K562 (cell line): ENCODE results near the gene KRTAP6-1. TPM values are rescaled to one million over a fixed set of nuclear protein-coding genes. Genes with fewer than 3 reads are reported as not detected.

ENCODE experiments used
- ATAC-seq: fragments of 200-7000 bp; cut with Tn5 transposase; 3 replicates; pipeline ENCODE4 v1.9.1; 2020; ENCODE audit warnings: moderate library complexity
- BruUV-seq: library from RNA; stranded (reverse); fragments of 400-500 nt; replicated peaks from 2 replicates; lab custom pipeline; 2021; lab: Mats Ljungman, UMichigan
- CTCF ChIA-PET: fragments of 300-600 bp; formaldehyde crosslinking; extraction: SDS; loops from one replicate; lab custom pipeline; 2021; ENCODE audit warnings: low intra/inter-chr PET ratio; lab: Yijun Ruan, JAX
- POLR2A ChIA-PET: fragments of 300-600, 350-650 bp; sonication (Branson Sonifier 250); formaldehyde crosslinking; extraction: SDS; loops from one replicate; lab custom pipeline; 2021; ENCODE audit warnings: antibody characterized with exemption, inconsistent platforms; lab: Yijun Ruan, JAX
- DNase-seq, 4 experiments: peaks; one replicate each; pipeline versions ENCODE4 v3.0.0 to v3.0.0-alpha.2; 2011 to 2018; ENCODE audit warnings: low spot score in 3 of 4, mixed read lengths in 3 of 4; ENCODE audit errors: extremely low read depth in 1 of 4
- FAIRE-seq: peaks from 2 replicates; lab custom pipeline; 2011; peaks lifted over from hg19 to GRCh38; lab: Jason Lieb, UNC
- H2AFZ ChIP-seq: 2 replicates; pipeline ENCODE4 v1.6.0; 2011; ENCODE audit warnings: low read depth, low read length, control low read depth, inconsistent platforms
- H3K27ac ChIP-seq: fragments of 200-600 bp; 3 replicates; pipeline ENCODE4 v1.8.0; 2011; ENCODE audit warnings: low read depth, mild to moderate bottlenecking, control low read depth, inconsistent platforms, low read length, moderate library complexity, mixed read lengths; ENCODE audit errors: extremely low read depth
- H3K27me3 ChIP-seq, 2 experiments: fragments of 300-600 bp in 1 of 2; 2 replicates in 1 of 2; 3 replicates in 1 of 2; pipeline versions ENCODE4 v1.6.0 to v1.8.0; 2011; ENCODE audit warnings: inconsistent platforms in 2 of 2, low read length in 2 of 2, mild to moderate bottlenecking in 1 of 2, mixed read lengths in 1 of 2, moderate library complexity in 1 of 2; ENCODE audit not compliant: control insufficient read depth in 2 of 2, insufficient read depth in 2 of 2
- H3K36me3 ChIP-seq: fragments of 300-600 bp; 3 replicates; pipeline ENCODE4 v1.8.0; 2011; ENCODE audit warnings: mild to moderate bottlenecking, low read length, inconsistent platforms; ENCODE audit not compliant: control insufficient read depth, insufficient read depth
- H3K4me1 ChIP-seq, 2 experiments: fragments of 200-600 bp in 1 of 2; replicated peaks in 1 of 2; 2 replicates in 1 of 2; 3 replicates in 1 of 2; pipeline versions ENCODE4 v1.5.1 to v1.8.0; 2011; ENCODE audit warnings: inconsistent platforms in 2 of 2, low read length in 2 of 2, mild to moderate bottlenecking in 1 of 2, mixed read lengths in 1 of 2, moderate library complexity in 1 of 2; ENCODE audit not compliant: control insufficient read depth in 2 of 2, insufficient read depth in 2 of 2
- H3K4me2 ChIP-seq: 2 replicates; pipeline ENCODE4 v1.6.1; 2011; ENCODE audit warnings: low read length, control low read depth, inconsistent platforms, mixed read lengths; ENCODE audit not compliant: insufficient read depth
- H3K4me3 ChIP-seq: fragments of 200-600 bp; sonication (generic), shearing (Covaris generic); 2 replicates; pipeline ENCODE4 v1.5.1; 2016; ENCODE audit warnings: control low read depth, inconsistent platforms
- H3K79me2 ChIP-seq: fragments of 200-600 bp; 3 replicates; pipeline ENCODE4 v1.8.0; 2011; ENCODE audit warnings: low read length, inconsistent platforms; ENCODE audit not compliant: control insufficient read depth, insufficient read depth
- H3K9ac ChIP-seq, 2 experiments: 2 replicates each; pipeline versions ENCODE4 v1.6.0 to v1.6.1; 2011; ENCODE audit warnings: low read depth in 2 of 2, low read length in 2 of 2, control low read depth in 1 of 2, inconsistent platforms in 1 of 2, mild to moderate bottlenecking in 1 of 2, mixed read lengths in 1 of 2; ENCODE audit not compliant: insufficient read depth in 1 of 2
- H3K9me1 ChIP-seq: one replicate; pipeline ENCODE4 v1.6.0; 2011; ENCODE audit warnings: inconsistent platforms, mild to moderate bottlenecking, low read length, moderate library complexity; ENCODE audit not compliant: control insufficient read depth, insufficient read depth
- H3K9me3 ChIP-seq: replicated peaks from 2 replicates; pipeline ENCODE4 v1.5.1; 2011; ENCODE audit warnings: low read depth, low read length, inconsistent platforms; ENCODE audit not compliant: control insufficient read depth, insufficient read depth
- H4K20me1 ChIP-seq: replicated peaks from 2 replicates; pipeline ENCODE4 v1.6.1; 2011; ENCODE audit warnings: low read length, inconsistent platforms, mixed read lengths; ENCODE audit not compliant: control insufficient read depth, insufficient read depth
- KAT2B ChIP-seq: IDR thresholded peaks from one replicate; pipeline ENCODE4 v1.6.1; 2012; ENCODE audit warnings: low read depth, mild to moderate bottlenecking, control low read depth, inconsistent platforms, low read length, moderate library complexity
- MTF1 ChIP-seq: fragments of 250-450 bp; sonication (Bioruptor Pico); IDR thresholded peaks from 2 replicates; pipeline ENCODE4 v1.9.0; 2021; ENCODE audit warnings: moderate library complexity, mild to moderate bottlenecking, inconsistent platforms, borderline replicate concordance
- NFIX ChIP-seq: fragments of 250-450 bp; sonication (Bioruptor Pico); IDR thresholded peaks from 2 replicates; pipeline ENCODE4 v1.4.0; 2020; ENCODE audit warnings: low read depth, mild to moderate bottlenecking, moderate library complexity
- NR4A1 ChIP-seq, 2 experiments: fragments of 250-450 bp in 1 of 2; fragments of 450-650 bp in 1 of 2; sonication (Bioruptor Pico) in 1 of 2; IDR thresholded peaks; 2 replicates each; pipeline versions ENCODE4 v1.4.0 to v1.6.1; 2016 to 2020; ENCODE audit warnings: mild to moderate bottlenecking in 2 of 2, missing compliant biosample characterization in 1 of 2, missing genetic modification characterization in 1 of 2, moderate library complexity in 1 of 2
- PTRF ChIP-seq: fragments of 450-650 bp; IDR thresholded peaks from 2 replicates; pipeline ENCODE4 v1.6.1; 2016; ENCODE audit warnings: mild to moderate bottlenecking, missing genetic modification characterization, missing compliant biosample characterization
- RFX5 ChIP-seq: IDR thresholded peaks from 2 replicates; pipeline ENCODE4 v1.6.1; 2011; ENCODE audit warnings: low read depth, mild to moderate bottlenecking, improper control_type of control experiment, low read length
- SIN3B ChIP-seq: fragments of 450-650 bp; IDR thresholded peaks from 2 replicates; pipeline ENCODE4 v1.6.1; 2017; ENCODE audit warnings: low read depth, mild to moderate bottlenecking, moderate library complexity
- SIX5 ChIP-seq, 2 experiments: IDR thresholded peaks; 2 replicates each; pipeline ENCODE4 v1.6.1; 2011; ENCODE audit warnings: low read length in 2 of 2, borderline replicate concordance in 1 of 2, low read depth in 1 of 2, mild to moderate bottlenecking in 1 of 2, moderate library complexity in 1 of 2; ENCODE audit not compliant: insufficient read depth in 1 of 2
- SMAD1 ChIP-seq: fragments of 150-350 bp; IDR thresholded peaks from 2 replicates; pipeline ENCODE4 v1.6.1; 2014; ENCODE audit warnings: low read length, low read depth; ENCODE audit not compliant: partially characterized antibody
- SMARCA4 ChIP-seq: fragments of 450-650 bp; IDR thresholded peaks from 2 replicates; pipeline ENCODE4 v1.6.1; 2016
- TBL1XR1 ChIP-seq, 2 experiments: IDR thresholded peaks; 2 replicates each; pipeline ENCODE4 v1.6.1; 2012; ENCODE audit warnings: improper control_type of control experiment in 2 of 2, low read length in 2 of 2, mild to moderate bottlenecking in 1 of 2
- TBP ChIP-seq: optimal IDR thresholded peaks from 2 replicates; pipeline ENCODE3; 2011; ENCODE audit warnings: low read depth, low read length, improper control_type of control experiment
- WGBS: fragments of 100-300 bp; shearing (Covaris generic); methylation state at CpG from one replicate; pipeline ENCODE4 v1.1.6; 2016; ENCODE audit warnings: low coverage, mixed read lengths; ENCODE audit not compliant: insufficient coverage; ENCODE audit errors: missing lambda C conversion rate; 5-methylcytosine and 5-hydroxymethylcytosine counted together
- in situ Hi-C: fragments of 300-500 bp; cut with MboI; formaldehyde crosslinking; loops from 4 replicates; pipeline ENCODE4 v1.15.0; 2018; ENCODE audit warnings: inconsistent platforms, mixed read lengths
- intact Hi-C: fragments of 100-400 bp; cut with micrococcal nuclease; formaldehyde crosslinking; loops from 2 replicates; pipeline ENCODE4 v1.14.2; 2022
- polyA plus RNA-seq, 8 experiments: library from polyadenylated mRNA; depleted of rRNA in 4 of 8; stranded (reverse) in 5 of 8; unstranded in 3 of 8; fragments of >200 nt; fragmentation: Nextera tagmentation in 2 of 8; fragmentation: Illumina TruSeq in 1 of 8; extraction: Ambion mirVana in 2 of 8; extraction: Trizol in 1 of 8; gene quantifications; 2 replicates each; pipeline versions ENCODE4 v1.2.1 to v1.2.3, GENCODE V29; 2011 to 2014; ENCODE audit warnings: inconsistent platforms in 1 of 8, missing spikeins in 1 of 8
- total RNA-seq, 7 experiments: library from RNA; depleted of rRNA in 6 of 7; stranded (reverse); fragments of >200 nt in 6 of 7; fragmentation: Illumina TruSeq in 2 of 7; extraction: Trizol in 2 of 7; gene quantifications; 2 replicates each; pipeline versions ENCODE4 v1.2.1 to v1.2.3, GENCODE V29; 2011 to 2021; ENCODE audit warnings: low replicate concordance in 1 of 7
- TF ChIP-seq, protein P1 (sequence below): fragments of 450-650 bp; IDR thresholded peaks from 2 replicates; pipeline ENCODE4 v1.6.1; 2017; ENCODE audit warnings: mild to moderate bottlenecking, moderate library complexity
- TF ChIP-seq, protein P2 (sequence below): sonication (generic); formaldehyde crosslinking; IDR thresholded peaks from 2 replicates; pipeline ENCODE4 v1.8.0; 2022; ENCODE audit warnings: missing genetic modification reagents, mild to moderate bottlenecking, borderline replicate concordance
- TF ChIP-seq, protein P3 (sequence below): IDR thresholded peaks from 2 replicates; pipeline ENCODE4 v1.6.1; 2014; ENCODE audit warnings: antibody characterized with exemption

Gene KRTAP6-1
- total and polyA plus RNA-seq, 9 of the 15 experiments (the other 6 are each of a cell fraction or from before 2014, with no cell fraction given), result not detected

DNA sequence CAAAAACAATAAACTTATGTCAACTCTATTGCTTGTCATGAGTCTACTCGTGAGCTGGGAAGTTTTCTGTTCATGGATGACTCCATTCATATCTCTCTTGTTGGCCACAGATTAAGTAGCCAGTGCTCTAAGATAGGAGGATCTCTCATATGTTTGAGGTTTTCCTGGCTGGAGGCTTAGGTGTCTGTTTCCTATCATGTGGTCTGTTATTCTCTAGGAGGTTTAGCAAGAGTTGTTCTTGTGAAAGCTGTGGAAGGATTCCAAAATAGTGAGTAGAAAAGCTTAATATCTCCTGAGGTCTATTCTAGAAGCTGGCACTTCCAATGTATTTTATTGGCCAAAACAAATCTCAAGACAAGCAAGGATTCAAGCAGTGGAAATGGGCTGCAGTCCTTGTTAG, 15.5 kb upstream of the KRTAP6-1 start (continued):
- TF ChIP-seq MTF1 (CRISPR knock-in tag), result no peak
- no peak for TF ChIP-seq NFIX (CRISPR knock-in tag)
- TF ChIP-seq, protein P1, sequence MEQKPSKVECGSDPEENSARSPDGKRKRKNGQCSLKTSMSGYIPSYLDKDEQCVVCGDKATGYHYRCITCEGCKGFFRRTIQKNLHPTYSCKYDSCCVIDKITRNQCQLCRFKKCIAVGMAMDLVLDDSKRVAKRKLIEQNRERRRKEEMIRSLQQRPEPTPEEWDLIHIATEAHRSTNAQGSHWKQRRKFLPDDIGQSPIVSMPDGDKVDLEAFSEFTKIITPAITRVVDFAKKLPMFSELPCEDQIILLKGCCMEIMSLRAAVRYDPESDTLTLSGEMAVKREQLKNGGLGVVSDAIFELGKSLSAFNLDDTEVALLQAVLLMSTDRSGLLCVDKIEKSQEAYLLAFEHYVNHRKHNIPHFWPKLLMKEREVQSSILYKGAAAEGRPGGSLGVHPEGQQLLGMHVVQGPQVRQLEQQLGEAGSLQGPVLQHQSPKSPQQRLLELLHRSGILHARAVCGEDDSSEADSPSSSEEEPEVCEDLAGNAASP, result no peak
- TF ChIP-seq, protein P2, sequence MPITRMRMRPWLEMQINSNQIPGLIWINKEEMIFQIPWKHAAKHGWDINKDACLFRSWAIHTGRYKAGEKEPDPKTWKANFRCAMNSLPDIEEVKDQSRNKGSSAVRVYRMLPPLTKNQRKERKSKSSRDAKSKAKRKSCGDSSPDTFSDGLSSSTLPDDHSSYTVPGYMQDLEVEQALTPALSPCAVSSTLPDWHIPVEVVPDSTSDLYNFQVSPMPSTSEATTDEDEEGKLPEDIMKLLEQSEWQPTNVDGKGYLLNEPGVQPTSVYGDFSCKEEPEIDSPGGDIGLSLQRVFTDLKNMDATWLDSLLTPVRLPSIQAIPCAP (CRISPR knock-in tag), result no peak
- no peak for TF ChIP-seq PTRF (tag)
- TF ChIP-seq KAT2B, result no peak
- no peak for TF ChIP-seq TBP
- TF ChIP-seq SIX5 (IDR thresholded peaks at IDR 0.05; ENCODE audit: borderline replicate concordance in 1 of 2, insufficient read depth in 1 of 2, low read depth in 1 of 2, low read length in 2 of 2), result no peak

DNA sequence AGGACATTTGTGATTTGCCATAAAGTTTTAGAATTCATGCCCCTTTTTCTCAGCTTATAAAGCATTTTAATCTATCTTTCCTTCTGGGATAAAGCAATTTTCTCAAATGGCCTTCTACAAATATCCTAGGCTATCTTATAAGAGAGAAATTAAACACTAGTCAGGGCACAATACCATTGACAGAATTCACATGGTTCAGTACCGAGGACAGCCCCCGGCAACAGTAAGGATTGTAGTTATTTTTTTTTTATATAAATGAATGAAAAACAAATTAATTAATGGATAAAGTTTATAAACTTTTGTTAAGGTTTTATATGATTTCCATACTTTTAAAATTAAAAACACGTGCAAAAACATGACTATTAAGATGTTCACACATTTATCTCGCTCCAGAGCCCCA, 14.4 kb upstream of the KRTAP6-1 start:
- ChIA-PET POLR2A (no interaction called here), CTCF (no interaction called here)
- no peaks in the 10 kb centered on the region for H3K27me3 ChIP-seq
- no peak overlapping the region for H3K9ac ChIP-seq
- intact Hi-C loops (no loop called here), in situ Hi-C loops (no loop called here)
- no peak overlapping the region for H3K27ac ChIP-seq
- no peaks in the 10 kb centered on the region for H3K9me1 ChIP-seq
- TF ChIP-seq SMARCA4, result no peak
- TF ChIP-seq SIN3B, result no peak
- no peak for TF ChIP-seq TBL1XR1 (IDR thresholded peaks at IDR 0.05; ENCODE audit: low read length in 2 of 2)
- TF ChIP-seq, protein P3, sequence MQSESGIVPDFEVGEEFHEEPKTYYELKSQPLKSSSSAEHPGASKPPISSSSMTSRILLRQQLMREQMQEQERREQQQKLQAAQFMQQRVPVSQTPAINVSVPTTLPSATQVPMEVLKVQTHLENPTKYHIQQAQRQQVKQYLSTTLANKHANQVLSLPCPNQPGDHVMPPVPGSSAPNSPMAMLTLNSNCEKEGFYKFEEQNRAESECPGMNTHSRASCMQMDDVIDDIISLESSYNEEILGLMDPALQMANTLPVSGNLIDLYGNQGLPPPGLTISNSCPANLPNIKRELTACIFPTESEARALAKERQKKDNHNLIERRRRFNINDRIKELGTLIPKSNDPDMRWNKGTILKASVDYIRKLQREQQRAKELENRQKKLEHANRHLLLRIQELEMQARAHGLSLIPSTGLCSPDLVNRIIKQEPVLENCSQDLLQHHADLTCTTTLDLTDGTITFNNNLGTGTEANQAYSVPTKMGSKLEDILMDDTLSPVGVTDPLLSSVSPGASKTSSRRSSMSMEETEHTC, result no peak
- no peak for TF ChIP-seq SIX5 (IDR thresholded peaks at IDR 0.05; ENCODE audit: borderline replicate concordance in 1 of 2, insufficient read depth in 1 of 2, low read depth in 1 of 2, low read length in 2 of 2)
- no peak for TF ChIP-seq SMAD1
- TF ChIP-seq NR4A1 (CRISPR knock-in tag; IDR thresholded peaks at IDR 0.05), result no peak
- TF ChIP-seq NR4A1 (tag; IDR thresholded peaks at IDR 0.05), result no peak
- TF ChIP-seq RFX5, result no peak
- no peak for ATAC-seq
- FAIRE-seq, result no peak
- no peak for DNase-seq
- H3K9me3 ChIP-seq, result no peaks in the 10 kb centered on the region
- no TSS peak for BruUV-seq
- H3K4me3 ChIP-seq, result no peak overlapping the region
- no peak overlapping the region for H3K4me2 ChIP-seq
- H3K79me2 ChIP-seq, result no peaks in the 10 kb centered on the region
- H3K36me3 ChIP-seq, result no peaks in the 10 kb centered on the region
- no peaks in the 10 kb centered on the region for H3K4me1 ChIP-seq
- no peak overlapping the region for H2AFZ ChIP-seq
- 0% methylated on average over 4 of the region's 4 CpGs for WGBS
- no peaks in the 10 kb centered on the region for H4K20me1 ChIP-seq
